Fibroblast of lung (primary cell): Measurements from ENCODE around the gene LMAN2.

Source experiments
- CTCF ChIP-seq, 2 donors: IDR thresholded peaks in 1 of 2; conservative IDR thresholded peaks in 1 of 2; 1 replicate in 1 of 2; 2 replicates in 1 of 2; pipeline ENCODE4 v1.5.1; 2011 to 2012; ENCODE audit warnings: low read length in 2 of 2, control low read depth in 1 of 2, inconsistent platforms in 1 of 2, low read depth in 1 of 2, mild to moderate bottlenecking in 1 of 2
- EZH2 ChIP-seq: IDR thresholded peaks from 2 replicates; pipeline ENCODE4 v1.5.1; 2012; ENCODE audit warnings: low read length, control low read depth, mild to moderate bottlenecking; ENCODE audit errors: missing control alignments

GRCh38 chr5:177357459-177358351 lies 6.2 kb upstream of the LMAN2 start, which contains the start of gene RGS14:
- no peak for TF ChIP-seq CTCF (conservative IDR thresholded peaks at IDR 0.05 in 1 of 2, IDR thresholded peaks at IDR 0.05 in 1 of 2; ENCODE audit: low read depth in 1 of 2, low read length in 2 of 2)
- no peak for TF ChIP-seq EZH2
